GM15510 (cell line): ENCODE measurements around the gene TOPBP1.

Source experiments
- POLR2A ChIP-seq: IDR thresholded peaks from 3 replicates; pipeline ENCODE4 v1.6.1; 2011; ENCODE audit warnings: borderline replicate concordance; ENCODE audit not compliant: insufficient read length; ENCODE audit errors: extremely low read depth

The TOPBP1 gene

GRCh38 chr3:133570139-133570936, 91.4 kb downstream of the TOPBP1 start:
- TF ChIP-seq POLR2A = no peak

DNA sequence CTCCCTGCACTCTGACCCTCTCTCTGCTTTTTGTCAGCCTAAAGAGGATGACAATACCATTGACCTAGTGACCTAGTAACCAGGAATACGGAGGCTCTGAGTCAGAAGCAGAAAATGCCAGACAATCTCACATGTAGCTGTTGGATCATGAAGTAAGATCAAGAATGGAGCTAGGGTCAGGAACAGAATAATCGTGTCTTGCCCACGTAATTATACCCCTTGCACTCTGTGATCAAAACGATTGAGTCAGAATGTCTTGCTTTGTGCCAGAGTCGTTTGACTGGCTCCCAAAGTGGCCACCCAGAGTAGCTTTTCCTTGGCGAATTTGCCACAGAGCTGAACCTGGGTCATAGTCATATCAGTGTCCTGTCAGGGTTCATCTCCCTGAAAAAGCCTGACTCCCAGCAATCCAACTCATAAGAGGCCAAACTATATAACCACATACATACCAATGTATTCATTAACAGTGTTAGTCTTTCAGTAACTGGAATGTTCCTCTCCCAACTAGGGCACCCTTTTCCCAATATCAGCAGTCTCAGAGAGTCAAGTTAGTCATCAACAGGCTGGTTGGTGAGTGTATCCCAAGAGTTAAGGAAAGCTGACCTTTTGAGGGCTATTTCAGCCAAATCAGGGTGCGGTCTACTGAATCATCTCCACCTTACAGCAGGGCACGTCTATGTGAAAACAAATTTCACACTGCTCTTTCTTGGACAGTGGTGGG, 93.3 kb downstream of the TOPBP1 start:
- no peak for TF ChIP-seq POLR2A

DNA sequence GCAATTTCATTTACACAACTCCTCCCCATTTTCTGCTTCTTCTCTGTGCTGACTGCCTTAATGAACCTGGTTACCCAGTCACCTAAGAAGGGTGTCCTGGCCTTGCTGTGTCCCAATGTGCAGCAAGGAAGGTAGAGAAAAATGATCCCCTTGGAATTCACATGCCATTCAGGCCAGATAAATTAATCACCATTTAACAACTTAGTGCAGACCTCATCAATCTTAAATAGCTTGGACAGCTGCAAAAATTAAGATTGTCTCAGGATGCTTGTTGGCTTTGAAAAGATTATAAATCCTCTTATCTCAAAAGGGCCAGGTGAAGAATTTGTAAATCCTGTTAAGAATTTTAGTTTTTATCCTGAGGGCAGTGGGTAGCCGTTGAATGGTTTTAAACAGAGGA, 97.9 kb downstream of the TOPBP1 start:
- TF ChIP-seq POLR2A = no peak

- no peak for TF ChIP-seq POLR2A
Measured at GRCh38 chr3:133563186-133563591, 98.6 kb downstream of the TOPBP1 start.

DNA sequence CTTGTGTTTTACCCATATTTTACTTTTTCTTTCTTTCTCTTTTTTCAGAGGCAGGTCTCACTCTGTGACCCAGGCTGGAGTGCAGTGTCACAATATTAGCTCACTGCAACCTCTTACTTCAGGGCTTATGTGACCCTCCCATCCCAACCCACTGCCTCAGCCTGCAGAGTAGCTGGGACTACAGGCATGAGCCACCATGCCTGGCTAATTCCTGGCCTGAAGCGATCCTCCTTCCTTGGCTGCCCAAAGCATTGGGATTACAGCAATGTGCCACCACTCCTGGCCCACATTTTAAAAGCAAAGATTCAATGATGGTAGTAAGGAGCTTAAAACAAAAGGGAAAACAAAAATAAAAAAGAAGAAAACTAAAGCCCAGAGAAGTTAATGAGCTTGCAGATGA, 99.4 kb downstream of the TOPBP1 start:
- TF ChIP-seq POLR2A = no peak

DNA sequence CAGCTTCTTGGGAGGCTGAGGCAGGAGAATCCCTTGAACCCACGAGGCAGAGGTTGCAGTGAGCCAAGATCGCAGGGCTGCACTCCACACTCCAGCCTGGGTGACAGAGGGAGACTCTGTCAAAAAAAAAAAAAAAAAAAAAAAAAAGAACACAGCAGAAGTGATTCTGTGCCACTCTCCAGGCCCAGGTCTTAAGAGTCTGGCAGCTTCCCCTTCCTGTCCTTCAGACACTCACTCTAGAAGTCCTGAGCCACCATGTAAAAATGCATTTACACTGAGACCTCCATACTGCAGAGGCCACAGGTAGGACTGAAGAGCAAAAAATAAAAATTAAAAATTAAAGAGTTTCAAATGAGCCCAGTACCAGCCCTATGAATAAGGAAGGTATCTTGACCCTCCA, 100.1 kb downstream of the TOPBP1 start:
- no peak for TF ChIP-seq POLR2A
